HG03558 (cell line): Measurements from ENCODE around the gene TBCE.
"Not testable (repeated sequence)": the region's sequence is repeated elsewhere in the genome, so short reads cannot be mapped to it uniquely, and the experiment has no call there.

ENCODE experiments used
- ATAC-seq: cut with Tn5 transposase; IDR thresholded peaks from one replicate; pipeline ENCODE4 v1.9.1; 2021; ENCODE audit warnings: moderate number of reproducible peaks; ENCODE audit not compliant: unreplicated experiment; ENCODE audit errors: extremely low read depth

Gene TBCE

GRCh38 chr1:235448616-235449015 is 81.4 kb downstream of the TBCE start:
- no peak for ATAC-seq

GRCh38 chr1:235450433-235450832 is 83.2 kb downstream of the TBCE start:
- no peak for ATAC-seq

- no peak for ATAC-seq
Measured at GRCh38 chr1:235450886-235451483, 83.8 kb downstream of the TBCE start.

GRCh38 chr1:235454021-235454420 is 86.8 kb downstream of the TBCE start:
- ATAC-seq = no peak

GRCh38 chr1:235455097-235455496 is 87.9 kb downstream of the TBCE start:
- no peak for ATAC-seq

GRCh38 chr1:235455823-235456222 is 88.6 kb downstream of the TBCE start:
- no peak for ATAC-seq

- ATAC-seq = not testable (repeated sequence)
Measured at GRCh38 chr1:235457856-235458255, 90.6 kb downstream of the TBCE start.

GRCh38 chr1:235460770-235461169 is 93.5 kb downstream of the TBCE start:
- ATAC-seq = no peak

- ATAC-seq = no peak
Measured at GRCh38 chr1:235461954-235462353, 94.7 kb downstream of the TBCE start.

- not testable (repeated sequence) for ATAC-seq
Measured at GRCh38 chr1:235462832-235463231, 95.6 kb downstream of the TBCE start.

- ATAC-seq = no peak
Measured at GRCh38 chr1:235465066-235465465, 97.8 kb downstream of the TBCE start.

- ATAC-seq = no peak
Measured at GRCh38 chr1:235468004-235468403, 100.8 kb downstream of the TBCE start.

- ATAC-seq = no peak
Measured at GRCh38 chr1:235468970-235469369, 101.7 kb downstream of the TBCE start.

GRCh38 chr1:235469897-235470296 is 102.7 kb downstream of the TBCE start:
- not testable (repeated sequence) for ATAC-seq

GRCh38 chr1:235470741-235471439 is 103.7 kb downstream of the TBCE start:
- ATAC-seq = no peak

GRCh38 chr1:235473806-235474205 is 106.6 kb downstream of the TBCE start:
- ATAC-seq = no peak

- no peak for ATAC-seq
Measured at GRCh38 chr1:235483090-235483489, 115.9 kb downstream of the TBCE start.

GRCh38 chr1:235485558-235485957 is 118.3 kb downstream of the TBCE start:
- no peak for ATAC-seq

GRCh38 chr1:235486321-235486720 is 119.1 kb downstream of the TBCE start:
- ATAC-seq = no peak

- no peak for ATAC-seq
Measured at GRCh38 chr1:235491644-235492043, 124.4 kb downstream of the TBCE start.

- ATAC-seq = no peak
Measured at GRCh38 chr1:235494531-235494930, 127.3 kb downstream of the TBCE start.

GRCh38 chr1:235495030-235495429 is 127.8 kb downstream of the TBCE start:
- ATAC-seq = no peak
